Thyroid gland (tissue), 4 donors: Measurements from ENCODE around the gene PPARG.

ENCODE experiments used
- POLR2A ChIP-seq, 2 donors: fragments of 450-650 bp; IDR thresholded peaks; one replicate each; pipeline ENCODE4 v1.6.1; 2017; ENCODE audit warnings: antibody characterized with exemption in 2 of 2, mild to moderate bottlenecking in 2 of 2, moderate library complexity in 1 of 2
- TF ChIP-seq, protein P1 (sequence below), 6 experiments: fragments of 200-600 bp in 3 of 6; fragments of 450-650 bp in 3 of 6; sonication (generic) in 3 of 6; IDR thresholded peaks; one replicate each; pipeline ENCODE4 v1.5.1; 2016 to 2019; ENCODE audit warnings: antibody characterized with exemption in 6 of 6, mild to moderate bottlenecking in 2 of 6, inconsistent platforms in 1 of 6, moderate library complexity in 1 of 6

DNA sequence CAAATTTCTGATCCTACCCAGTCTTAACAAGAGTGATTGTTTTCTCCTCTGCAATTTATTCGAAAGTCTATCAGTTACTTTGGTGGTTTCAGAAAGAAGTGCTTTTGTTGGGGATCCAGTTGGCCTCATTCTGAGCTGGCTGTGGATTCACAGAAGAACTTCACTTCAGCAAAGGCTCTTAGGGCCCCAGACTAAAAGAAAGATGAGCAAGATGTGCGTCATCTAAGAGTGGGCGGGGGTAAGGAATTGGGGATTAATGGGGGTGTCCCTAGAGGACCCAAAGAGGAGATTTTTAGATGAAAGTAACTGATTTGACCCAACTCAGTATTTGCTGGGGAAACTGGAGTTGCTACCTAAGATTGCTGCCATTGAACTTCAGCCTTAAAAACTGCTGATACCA, 131.5 kb downstream of the PPARG start:
- TF ChIP-seq POLR2A (IDR thresholded peaks at IDR 0.05) = no peak
- TF ChIP-seq, protein P1, sequence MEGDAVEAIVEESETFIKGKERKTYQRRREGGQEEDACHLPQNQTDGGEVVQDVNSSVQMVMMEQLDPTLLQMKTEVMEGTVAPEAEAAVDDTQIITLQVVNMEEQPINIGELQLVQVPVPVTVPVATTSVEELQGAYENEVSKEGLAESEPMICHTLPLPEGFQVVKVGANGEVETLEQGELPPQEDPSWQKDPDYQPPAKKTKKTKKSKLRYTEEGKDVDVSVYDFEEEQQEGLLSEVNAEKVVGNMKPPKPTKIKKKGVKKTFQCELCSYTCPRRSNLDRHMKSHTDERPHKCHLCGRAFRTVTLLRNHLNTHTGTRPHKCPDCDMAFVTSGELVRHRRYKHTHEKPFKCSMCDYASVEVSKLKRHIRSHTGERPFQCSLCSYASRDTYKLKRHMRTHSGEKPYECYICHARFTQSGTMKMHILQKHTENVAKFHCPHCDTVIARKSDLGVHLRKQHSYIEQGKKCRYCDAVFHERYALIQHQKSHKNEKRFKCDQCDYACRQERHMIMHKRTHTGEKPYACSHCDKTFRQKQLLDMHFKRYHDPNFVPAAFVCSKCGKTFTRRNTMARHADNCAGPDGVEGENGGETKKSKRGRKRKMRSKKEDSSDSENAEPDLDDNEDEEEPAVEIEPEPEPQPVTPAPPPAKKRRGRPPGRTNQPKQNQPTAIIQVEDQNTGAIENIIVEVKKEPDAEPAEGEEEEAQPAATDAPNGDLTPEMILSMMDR (IDR thresholded peaks at IDR 0.05) = no peak
